Dendritic cell treated with granulocyte-macrophage colony-stimulating factor and Interleukin-4, amounts not matched to agents 40 ng/mL and 50 ng/mL, for 4 days (primary cell): ENCODE measurements around the gene VWA8.
"Not testable (repeated sequence)": the region's sequence is repeated elsewhere in the genome, so short reads cannot be mapped to it uniquely, and the experiment has no call there.

Source experiments
- H3K27ac Mint-ChIP-seq: one replicate; pipeline ENCODE4 v1.8.0; 2022; ENCODE audit warnings: mild to moderate bottlenecking, mixed read lengths
- H3K27me3 Mint-ChIP-seq: one replicate; pipeline ENCODE4 v1.8.0; 2022; ENCODE audit warnings: mild to moderate bottlenecking, mixed read lengths
- H3K36me3 Mint-ChIP-seq: one replicate; pipeline ENCODE4 v1.8.0; 2022; ENCODE audit warnings: low read depth, mixed read lengths
- H3K4me1 Mint-ChIP-seq: one replicate; pipeline ENCODE4 v1.8.0; 2022; ENCODE audit warnings: low read depth, mixed read lengths
- H3K4me3 Mint-ChIP-seq: one replicate; pipeline ENCODE4 v1.8.0; 2022; ENCODE audit warnings: mild to moderate bottlenecking, moderate library complexity, mixed read lengths
- H3K9me3 Mint-ChIP-seq: one replicate; pipeline ENCODE4 v1.8.0; 2022; ENCODE audit warnings: mixed read lengths
- intact Hi-C: fragments of 100-400 bp; cut with micrococcal nuclease; formaldehyde crosslinking; loops from one replicate; pipeline ENCODE4 v1.15.0; 2022

The VWA8 gene

DNA sequence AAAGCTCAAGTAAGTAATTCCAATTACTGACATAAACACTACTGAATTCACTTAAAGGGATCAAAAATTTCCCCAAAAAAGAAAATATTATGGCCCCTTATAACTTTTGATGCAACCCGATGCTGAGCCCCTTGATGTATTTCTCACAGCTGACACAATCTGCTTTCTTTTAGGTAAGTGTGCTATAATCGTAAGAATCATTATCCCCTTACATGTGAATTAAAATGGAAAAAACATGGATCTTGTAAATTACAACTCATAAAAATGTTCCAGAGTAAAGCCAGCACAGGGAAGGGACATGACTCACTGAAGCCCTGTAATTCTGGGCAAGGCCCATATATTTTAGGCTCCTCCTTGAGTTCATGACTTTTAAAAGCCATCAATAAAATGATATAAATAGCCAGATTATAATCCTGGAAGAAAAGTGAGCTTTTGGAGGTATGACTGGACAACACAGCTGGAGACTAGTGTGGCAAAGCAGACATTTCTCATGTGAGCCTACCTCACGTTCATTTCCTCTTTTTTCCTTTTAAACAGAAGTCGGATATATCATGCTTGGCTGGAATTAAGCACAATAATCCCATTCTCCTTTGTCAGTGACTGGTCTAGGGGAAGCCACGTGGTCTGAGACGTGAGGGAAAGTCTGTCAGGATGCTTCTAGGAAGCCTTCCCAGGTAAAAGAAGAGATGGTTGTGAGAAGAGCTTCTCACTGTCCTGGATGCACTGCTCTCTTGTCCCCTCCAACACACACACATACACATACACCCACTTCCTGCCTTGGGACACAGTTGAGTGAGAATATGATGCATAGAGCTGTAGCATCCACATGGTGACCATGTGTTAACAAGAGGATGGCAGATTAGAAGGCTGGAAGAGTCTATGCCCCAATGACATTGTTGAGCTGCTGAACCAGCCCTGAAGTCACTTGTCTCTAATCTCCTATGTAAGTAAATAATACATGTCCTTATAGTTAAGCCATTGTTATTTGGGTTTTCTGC is 338.2 kb downstream of the VWA8 start:
- H3K36me3 Mint-ChIP-seq: no peaks in the 10 kb centered on the region
- intact Hi-C loops: no loop called here
- H3K27ac Mint-ChIP-seq: no peak overlapping the region
- no peak overlapping the region for H3K4me3 Mint-ChIP-seq
- H3K27me3 Mint-ChIP-seq: no peaks in the 10 kb centered on the region
- no peaks in the 10 kb centered on the region for H3K9me3 Mint-ChIP-seq
- no peaks in the 10 kb centered on the region for H3K4me1 Mint-ChIP-seq

GRCh38 chr13:41621716-41622431 is 339.0 kb downstream of the VWA8 start:
- Mint-ChIP-seq H3K9me3 (no peaks in the 10 kb centered on the region), H3K27me3 (no peaks in the 10 kb centered on the region), H3K36me3 (no peaks in the 10 kb centered on the region), H3K4me1 (no peaks in the 10 kb centered on the region), H3K27ac (no peak overlapping the region), H3K4me3 (no peak overlapping the region)
- intact Hi-C loops: no loop called here

- intact Hi-C loops: not testable (repeated sequence)
Observed at GRCh38 chr13:41617633-41618032, 343.3 kb downstream of the VWA8 start.

DNA sequence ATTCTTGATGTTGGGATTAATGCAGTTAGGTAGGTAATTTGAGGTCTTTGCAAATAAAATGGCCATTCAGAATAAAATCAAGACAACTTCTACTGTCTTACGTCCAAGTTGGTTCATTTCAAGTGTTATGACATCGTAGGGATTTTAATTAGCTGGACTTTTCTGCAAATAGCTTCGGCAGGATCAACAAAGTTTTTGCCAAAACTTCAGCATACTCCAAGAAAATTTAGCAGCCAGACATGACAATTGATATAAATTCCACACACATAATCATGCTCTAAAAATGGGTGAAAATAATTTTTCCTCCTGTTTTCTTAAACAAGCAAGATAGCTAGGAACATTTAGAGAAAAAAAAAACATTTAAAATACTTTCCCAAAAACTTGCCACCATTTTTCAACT is 344.8 kb downstream of the VWA8 start:
- intact Hi-C loops: no loop called here
- H3K36me3 Mint-ChIP-seq: peaks cover 21% of the 10 kb centered on the region
- no peaks in the 10 kb centered on the region for H3K27me3 Mint-ChIP-seq

More at GRCh38 chr13:41617633-41618032, 343.3 kb downstream of the VWA8 start:
- peaks cover 18% of the 10 kb centered on the region for H3K36me3 Mint-ChIP-seq
- not testable (repeated sequence) for H3K4me3 Mint-ChIP-seq, H3K9me3 Mint-ChIP-seq, H3K27me3 Mint-ChIP-seq, H3K27ac Mint-ChIP-seq, H3K4me1 Mint-ChIP-seq

DNA sequence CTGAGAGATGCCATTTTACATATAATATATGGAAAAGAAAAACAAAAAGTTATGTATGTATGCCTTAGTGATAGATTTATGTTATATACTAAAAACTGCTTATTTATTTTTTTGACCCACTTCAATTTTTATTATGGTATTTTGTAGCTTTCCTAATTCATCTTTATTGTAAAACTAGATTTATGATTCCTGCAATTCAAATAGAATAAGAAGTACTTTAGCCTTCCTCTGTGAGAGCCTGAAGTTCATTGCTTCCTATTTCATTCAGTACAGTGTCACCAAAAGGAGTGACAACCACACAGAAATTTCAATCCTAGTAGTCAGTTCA is 345.4 kb downstream of the VWA8 start:
- no peaks in the 10 kb centered on the region for H3K9me3 Mint-ChIP-seq
- no peaks in the 10 kb centered on the region for H3K27me3 Mint-ChIP-seq
- intact Hi-C loops: no loop called here
- H3K27ac Mint-ChIP-seq: no peak overlapping the region
- peaks cover 28% of the 10 kb centered on the region for H3K36me3 Mint-ChIP-seq
- H3K4me3 Mint-ChIP-seq: no peak overlapping the region
- H3K4me1 Mint-ChIP-seq: no peaks in the 10 kb centered on the region

More for the DNA sequence above, 344.8 kb downstream of the VWA8 start:
- Mint-ChIP-seq H3K9me3 (no peaks in the 10 kb centered on the region), H3K4me3 (no peak overlapping the region), H3K27ac (no peak overlapping the region), H3K4me1 (no peaks in the 10 kb centered on the region)

DNA sequence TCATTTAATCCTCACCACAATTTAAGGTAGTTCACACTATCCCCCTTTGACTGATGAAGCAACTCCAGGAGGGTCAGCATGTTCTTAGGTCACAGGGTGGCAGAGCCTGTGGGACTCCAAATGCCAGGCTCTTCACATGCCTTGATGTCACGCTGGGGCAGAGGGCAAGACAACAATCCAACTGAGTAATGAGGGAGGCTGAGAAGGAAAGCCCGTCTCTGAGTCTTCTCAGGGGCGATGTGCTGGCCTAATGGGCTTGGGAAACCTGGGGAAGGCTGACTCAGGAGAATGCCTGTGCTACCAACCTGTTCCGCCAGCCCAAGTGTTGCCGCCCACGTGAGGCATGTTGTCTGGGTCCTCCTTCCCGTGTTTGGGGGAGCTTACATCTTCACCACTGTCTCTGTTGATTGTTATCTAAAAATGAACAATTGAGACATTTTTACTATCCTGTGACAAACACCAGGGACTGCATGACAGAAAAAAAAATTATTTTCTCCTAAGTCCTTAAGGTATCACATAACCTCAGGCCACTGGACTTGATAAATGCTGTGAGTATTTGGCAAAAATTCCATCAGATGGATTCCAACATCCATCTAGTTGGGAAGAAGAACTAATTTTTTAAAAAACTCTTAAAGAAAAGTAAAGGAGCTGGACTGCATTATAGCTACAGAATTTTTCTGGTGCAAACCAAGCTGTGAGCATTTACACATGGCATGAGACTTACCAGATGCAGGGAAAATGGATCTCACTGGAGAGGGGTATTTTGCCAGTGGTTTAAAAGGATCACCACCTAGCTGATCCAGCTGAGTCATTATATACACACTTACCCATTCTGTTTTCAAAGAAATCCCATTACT is 346.0 kb downstream of the VWA8 start:
- no peaks in the 10 kb centered on the region for H3K4me1 Mint-ChIP-seq
- no peaks in the 10 kb centered on the region for H3K9me3 Mint-ChIP-seq
- intact Hi-C loops: no loop called here
- H3K27ac Mint-ChIP-seq: no peak overlapping the region
- no peak overlapping the region for H3K4me3 Mint-ChIP-seq
- peaks cover 31% of the 10 kb centered on the region for H3K36me3 Mint-ChIP-seq
- no peaks in the 10 kb centered on the region for H3K27me3 Mint-ChIP-seq

DNA sequence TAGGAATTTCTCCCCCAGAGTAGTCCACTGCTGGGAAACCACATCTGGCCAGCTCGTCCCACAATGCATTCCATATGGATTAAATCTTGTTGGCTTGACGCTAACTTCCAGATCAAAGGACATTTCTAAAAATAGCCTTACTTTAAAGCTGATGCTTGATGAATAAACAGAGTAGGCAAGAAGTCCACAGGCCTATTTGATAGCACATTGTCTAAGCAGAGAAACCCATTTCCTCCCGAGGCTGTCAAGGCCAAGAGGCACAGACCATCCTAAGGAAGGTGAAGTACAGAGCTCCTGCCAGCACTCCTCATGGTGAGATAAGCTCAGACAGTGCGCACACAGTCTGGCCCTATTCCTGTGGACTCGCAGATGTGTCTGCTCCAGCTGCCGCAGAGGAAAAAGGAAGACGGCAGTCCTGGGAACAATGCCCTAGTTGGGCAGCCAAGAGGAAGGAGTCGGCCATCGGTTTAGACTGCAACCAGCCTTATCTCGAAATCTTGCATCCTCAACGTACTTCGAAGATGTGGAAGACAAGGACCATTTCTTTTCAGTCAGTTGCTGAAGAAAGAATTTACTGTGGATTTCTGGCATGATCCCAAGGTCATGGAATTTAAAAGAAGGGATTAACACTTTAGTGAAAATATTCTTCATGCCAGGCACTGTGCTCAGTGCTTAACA is 346.8 kb downstream of the VWA8 start:
- no peak overlapping the region for H3K27ac Mint-ChIP-seq
- H3K4me1 Mint-ChIP-seq: no peaks in the 10 kb centered on the region
- intact Hi-C loops: no loop called here
- peaks cover 37% of the 10 kb centered on the region for H3K36me3 Mint-ChIP-seq
- no peaks in the 10 kb centered on the region for H3K9me3 Mint-ChIP-seq
- H3K4me3 Mint-ChIP-seq: no peak overlapping the region
- H3K27me3 Mint-ChIP-seq: no peaks in the 10 kb centered on the region

- no peaks in the 10 kb centered on the region for H3K27me3 Mint-ChIP-seq
- no peaks in the 10 kb centered on the region for H3K9me3 Mint-ChIP-seq
- no peaks in the 10 kb centered on the region for H3K4me1 Mint-ChIP-seq
- H3K4me3 Mint-ChIP-seq: no peak overlapping the region
- intact Hi-C loops: no loop called here
- peaks cover 41% of the 10 kb centered on the region for H3K36me3 Mint-ChIP-seq
- H3K27ac Mint-ChIP-seq: no peak overlapping the region
Observed at GRCh38 chr13:41613471-41613870, 347.4 kb downstream of the VWA8 start.

DNA sequence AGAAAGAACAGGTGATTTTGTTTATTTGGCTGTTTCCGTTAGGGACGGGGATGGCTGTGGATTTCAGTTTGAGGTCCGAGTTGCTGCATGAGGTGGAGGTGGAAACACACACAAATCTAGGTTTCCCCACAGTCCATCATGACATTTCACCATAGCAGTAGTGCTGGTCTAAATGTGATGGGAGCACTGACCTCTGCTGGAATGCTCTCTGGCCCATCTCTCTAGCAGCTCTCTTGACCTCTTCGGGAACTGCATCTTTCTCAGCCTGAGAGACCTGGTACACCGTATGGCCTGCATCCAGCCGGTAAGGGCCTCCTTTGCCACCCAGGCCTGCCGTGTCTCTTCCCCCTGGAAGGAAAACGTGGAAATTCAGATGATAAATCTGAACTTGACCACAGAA is 349.5 kb downstream of the VWA8 start:
- no peaks in the 10 kb centered on the region for H3K27me3 Mint-ChIP-seq
- no peak overlapping the region for H3K4me3 Mint-ChIP-seq
- H3K9me3 Mint-ChIP-seq: no peaks in the 10 kb centered on the region
- H3K27ac Mint-ChIP-seq: no peak overlapping the region
- no peaks in the 10 kb centered on the region for H3K4me1 Mint-ChIP-seq
- H3K36me3 Mint-ChIP-seq: peaks cover 41% of the 10 kb centered on the region
- intact Hi-C loops: no loop called here

- no peaks in the 10 kb centered on the region for H3K9me3 Mint-ChIP-seq
- H3K4me3 Mint-ChIP-seq: no peak overlapping the region
- H3K4me1 Mint-ChIP-seq: no peaks in the 10 kb centered on the region
- intact Hi-C loops: no loop called here
- no peak overlapping the region for H3K27ac Mint-ChIP-seq
- H3K36me3 Mint-ChIP-seq: peaks cover 47% of the 10 kb centered on the region
- no peaks in the 10 kb centered on the region for H3K27me3 Mint-ChIP-seq
Observed at GRCh38 chr13:41610404-41610803, 350.5 kb downstream of the VWA8 start.

- Mint-ChIP-seq H3K4me1 (no peaks in the 10 kb centered on the region), H3K36me3 (peaks cover 49% of the 10 kb centered on the region), H3K27ac (no peak overlapping the region), H3K27me3 (no peaks in the 10 kb centered on the region), H3K4me3 (no peak overlapping the region), H3K9me3 (no peaks in the 10 kb centered on the region)
- intact Hi-C loops: no loop called here
Observed at GRCh38 chr13:41609828-41610227, 351.1 kb downstream of the VWA8 start.

- peaks cover 44% of the 10 kb centered on the region for H3K36me3 Mint-ChIP-seq
- no peaks in the 10 kb centered on the region for H3K4me1 Mint-ChIP-seq
- H3K4me3 Mint-ChIP-seq: no peak overlapping the region
- intact Hi-C loops: no loop called here
- H3K9me3 Mint-ChIP-seq: no peaks in the 10 kb centered on the region
- no peak overlapping the region for H3K27ac Mint-ChIP-seq
- H3K27me3 Mint-ChIP-seq: no peaks in the 10 kb centered on the region
Observed at GRCh38 chr13:41608839-41609177, 352.1 kb downstream of the VWA8 start.

- Mint-ChIP-seq H3K4me1 (no peaks in the 10 kb centered on the region), H3K9me3 (no peaks in the 10 kb centered on the region), H3K36me3 (peaks cover 39% of the 10 kb centered on the region), H3K27me3 (no peaks in the 10 kb centered on the region), H3K4me3 (no peak overlapping the region), H3K27ac (no peak overlapping the region)
- intact Hi-C loops: no loop called here
Observed at GRCh38 chr13:41608111-41608838, 352.6 kb downstream of the VWA8 start.
